GM18870 (cell line): Measurements from ENCODE around the gene ZCCHC14.

Experiments
- ATAC-seq: cut with Tn5 transposase; IDR thresholded peaks from one replicate; pipeline ENCODE4 v1.9.1; 2021; ENCODE audit warnings: moderate library complexity; ENCODE audit not compliant: unreplicated experiment

Gene ZCCHC14

GRCh38 chr16:87459027-87459426 lies 33.8 kb downstream of the ZCCHC14 start:
- ATAC-seq = no peak

GRCh38 chr16:87458424-87458915 lies 34.4 kb downstream of the ZCCHC14 start:
- ATAC-seq = no peak

GRCh38 chr16:87457709-87458423 lies 35.0 kb downstream of the ZCCHC14 start:
- no peak for ATAC-seq

- ATAC-seq = no peak
These were observed 35.7 kb downstream of the ZCCHC14 start for GRCh38 chr16:87457061-87457611.

- ATAC-seq = no peak
These were observed 38.4 kb downstream of the ZCCHC14 start for GRCh38 chr16:87454391-87454790.

GRCh38 chr16:87453326-87453725 lies 39.5 kb downstream of the ZCCHC14 start:
- ATAC-seq = no peak

GRCh38 chr16:87451563-87452210 lies 41.1 kb downstream of the ZCCHC14 start:
- ATAC-seq = no peak

- ATAC-seq = no peak
These were observed 44.0 kb downstream of the ZCCHC14 start for GRCh38 chr16:87448866-87449265.

- ATAC-seq = no peak
These were observed 45.5 kb downstream of the ZCCHC14 start for GRCh38 chr16:87447323-87447722.

GRCh38 chr16:87446479-87446878 lies 46.3 kb downstream of the ZCCHC14 start:
- ATAC-seq = no peak

- ATAC-seq = no peak
These were observed 47.3 kb downstream of the ZCCHC14 start for GRCh38 chr16:87445486-87445885.

GRCh38 chr16:87443964-87444363 lies 48.9 kb downstream of the ZCCHC14 start:
- ATAC-seq = no peak

GRCh38 chr16:87443016-87443415 lies 49.8 kb downstream of the ZCCHC14 start:
- no peak for ATAC-seq

- no peak for ATAC-seq
These were observed 50.2 kb downstream of the ZCCHC14 start for GRCh38 chr16:87442581-87442966.

- no peak for ATAC-seq
These were observed 50.8 kb downstream of the ZCCHC14 start for GRCh38 chr16:87441886-87442580.

- no peak for ATAC-seq
These were observed 52.9 kb downstream of the ZCCHC14 start for GRCh38 chr16:87439926-87440325.

- ATAC-seq = no peak
These were observed 54.2 kb downstream of the ZCCHC14 start for GRCh38 chr16:87438611-87438985.

- no peak for ATAC-seq
These were observed 54.8 kb downstream of the ZCCHC14 start for GRCh38 chr16:87437911-87438610.

- ATAC-seq = no peak
These were observed 55.5 kb downstream of the ZCCHC14 start for GRCh38 chr16:87437327-87437726.

GRCh38 chr16:87436225-87437172 lies 56.3 kb downstream of the ZCCHC14 start:
- no peak for ATAC-seq
